ENCODE data around the gene MAPRE3. TPM values are rescaled to one million over a fixed set of nuclear protein-coding genes. Genes with fewer than 3 reads are reported as not detected.

MAPRE3 gene
- total and polyA plus RNA-seq, 2 donors (not counting 3 experiments of a cell fraction or from before 2014, with no cell fraction given) = 4.4 to 6.1 TPM

GRCh38 chr2:26924731-26925099 lies 45.7 kb upstream of the MAPRE3 start:
- ChIA-PET CTCF (no interaction called here), POLR2A (no interaction called here)
- Histone ChIP-seq H4K20me1 (replicated peaks; ENCODE audit: control insufficient read depth, extremely low read depth, insufficient read depth, low read length) (no peaks in the 10 kb centered on the region), H3K27me3 (ENCODE audit: control insufficient read depth in 2 of 2, insufficient read depth in 2 of 2, low read length in 2 of 2) (peaks cover 2 to 5% of the 10 kb centered on the region in 2 experiments), H3K4me3 (replicated peaks in 1 of 3; ENCODE audit: insufficient read depth in 1 of 3, low read depth in 1 of 3, low read length in 3 of 3) (no peak overlapping the region), H3K9ac (replicated peaks; ENCODE audit: extremely low read depth, insufficient read depth, low read length) (no peak overlapping the region), H3K9me3 (replicated peaks; ENCODE audit: control insufficient read depth, insufficient read depth, low read length) (no peaks in the 10 kb centered on the region), H3K79me2 (ENCODE audit: control insufficient read depth, insufficient read depth, low read length) (no peaks in the 10 kb centered on the region), H3K27ac (ENCODE audit: insufficient read depth, low read depth, low read length) (no peak overlapping the region), H3K4me1 (ENCODE audit: control insufficient read depth, extremely low read depth, insufficient read depth, low read length) (no peaks in the 10 kb centered on the region), H3K9me1 (replicated peaks; ENCODE audit: control insufficient read depth, extremely low read depth, insufficient read depth, low read length) (no peaks in the 10 kb centered on the region), H2AFZ (ENCODE audit: low read depth, low read length) (no peak overlapping the region), H3K4me2 (ENCODE audit: insufficient read depth, low read length) (no peak overlapping the region), H3K36me3 (ENCODE audit: control insufficient read depth in 2 of 2, extremely low read depth in 1 of 2, insufficient read depth in 2 of 2, low read length in 2 of 2) (no peaks in the 10 kb centered on the region)
- intact Hi-C loops (cut with micrococcal nuclease) (loop anchor here (5.0 kb wide), 1 partner anchor 77 kb away; the partner anchor contains the start of gene DPYSL5), dilution Hi-C loops (cut with MboI; ENCODE audit: extremely low pct_ligation_motif_present, low sequenced_read_pairs) (no loop called here)
- no TSS peak for BruUV-seq (replicated peaks)
- DNase-seq (ENCODE audit: low read depth, low spot score) (no peak), FAIRE-seq (no peak)
- TF ChIP-seq, protein P1, sequence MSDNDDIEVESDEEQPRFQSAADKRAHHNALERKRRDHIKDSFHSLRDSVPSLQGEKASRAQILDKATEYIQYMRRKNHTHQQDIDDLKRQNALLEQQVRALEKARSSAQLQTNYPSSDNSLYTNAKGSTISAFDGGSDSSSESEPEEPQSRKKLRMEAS (IDR thresholded peaks at IDR 0.05; ENCODE audit: insufficient read depth, insufficient read length) = no peak

DNA sequence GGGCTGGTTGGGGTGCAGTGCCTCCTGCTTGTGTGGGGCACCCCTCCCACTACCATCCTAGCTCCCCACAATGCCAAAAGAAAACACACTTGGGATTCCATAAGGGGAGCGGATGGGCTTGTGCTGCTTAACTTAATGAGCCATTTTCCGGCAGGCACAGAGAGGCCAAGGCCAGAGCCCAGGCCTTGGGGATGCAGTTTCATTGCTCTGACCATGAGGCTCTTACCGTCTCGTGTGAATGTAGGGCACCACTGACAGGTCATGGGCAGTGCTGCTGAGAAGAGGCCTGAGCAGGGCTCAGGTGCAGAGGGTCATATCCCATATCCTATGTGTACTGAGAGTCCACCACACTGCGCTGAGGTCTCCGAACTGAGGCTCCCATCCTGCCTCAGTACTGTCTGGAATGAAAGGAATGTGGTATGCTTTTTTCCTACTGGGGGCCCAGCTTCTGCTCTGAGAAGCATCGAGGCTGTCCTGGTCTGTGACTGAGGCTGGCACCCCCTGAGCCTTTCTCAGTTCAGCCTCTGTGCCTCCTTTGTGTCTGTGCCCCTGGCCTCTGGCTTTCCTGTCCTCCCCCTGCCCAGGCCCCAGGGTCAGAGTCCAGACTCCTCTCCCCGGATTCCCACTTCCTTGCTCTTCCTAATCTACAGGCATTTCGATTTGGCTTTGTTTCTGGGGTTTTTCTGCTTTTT lies 45.2 kb upstream of the MAPRE3 start:
- Histone ChIP-seq H3K9me3 (replicated peaks; ENCODE audit: control insufficient read depth, insufficient read depth, low read length) (no peaks in the 10 kb centered on the region), H3K27me3 (ENCODE audit: control insufficient read depth in 2 of 2, insufficient read depth in 2 of 2, low read length in 2 of 2) (peaks cover 2 to 5% of the 10 kb centered on the region in 2 experiments), H3K79me2 (ENCODE audit: control insufficient read depth, insufficient read depth, low read length) (no peaks in the 10 kb centered on the region), H4K20me1 (replicated peaks; ENCODE audit: control insufficient read depth, extremely low read depth, insufficient read depth, low read length) (no peaks in the 10 kb centered on the region), H3K9ac (replicated peaks; ENCODE audit: extremely low read depth, insufficient read depth, low read length) (no peak overlapping the region), H3K4me2 (ENCODE audit: insufficient read depth, low read length) (no peak overlapping the region), H3K27ac (ENCODE audit: insufficient read depth, low read depth, low read length) (no peak overlapping the region), H3K4me1 (ENCODE audit: control insufficient read depth, extremely low read depth, insufficient read depth, low read length) (no peaks in the 10 kb centered on the region), H3K9me1 (replicated peaks; ENCODE audit: control insufficient read depth, extremely low read depth, insufficient read depth, low read length) (no peaks in the 10 kb centered on the region), H3K4me3 (replicated peaks in 1 of 3; ENCODE audit: insufficient read depth in 1 of 3, low read depth in 1 of 3, low read length in 3 of 3) (no peak overlapping the region), H3K36me3 (ENCODE audit: control insufficient read depth in 2 of 2, extremely low read depth in 1 of 2, insufficient read depth in 2 of 2, low read length in 2 of 2) (no peaks in the 10 kb centered on the region), H2AFZ (ENCODE audit: low read depth, low read length) (no peak overlapping the region)
- dilution Hi-C loops (cut with MboI; ENCODE audit: extremely low pct_ligation_motif_present, low sequenced_read_pairs) (no loop called here), intact Hi-C loops (cut with micrococcal nuclease) (no loop called here)
- POLR2A ChIA-PET = no interaction called here
- no TSS peak for BruUV-seq (replicated peaks)
- FAIRE-seq = no peak
- no peak for TF ChIP-seq GATA2 (IDR thresholded peaks at IDR 0.05; ENCODE audit: insufficient read depth, insufficient read length, low read depth, low read length)
- no peak for DNase-seq (ENCODE audit: low read depth, low spot score)
- CTCF ChIA-PET = no interaction called here

Measured in endothelial cell of umbilical vein (primary cell).